HepG2 (cell line): ENCODE results near the gene STRN4.

Experiments used
- ELF3 ChIP-seq: IDR thresholded peaks from 2 replicates; pipeline ENCODE4 v1.6.1; 2016; ENCODE audit warnings: missing genetic modification reagents, missing compliant biosample characterization
- ESRRA ChIP-seq: sonication (generic); formaldehyde crosslinking; IDR thresholded peaks from 2 replicates; pipeline ENCODE4 v1.5.1; 2020; ENCODE audit warnings: mild to moderate bottlenecking, low read depth, missing genetic modification reagents
- NFYB ChIP-seq: sonication (generic); formaldehyde crosslinking; IDR thresholded peaks from 2 replicates; pipeline ENCODE4 v1.4.0; 2020; ENCODE audit warnings: missing genetic modification reagents
- RELA ChIP-seq: sonication (generic); formaldehyde crosslinking; IDR thresholded peaks from 2 replicates; pipeline ENCODE4 v1.4.0; 2020; ENCODE audit warnings: missing genetic modification reagents
- SMC3 ChIP-seq: IDR thresholded peaks from 2 replicates; pipeline ENCODE4 v1.6.1; 2011; ENCODE audit warnings: low read length, improper control_type of control experiment
- SP1 ChIP-seq, 2 experiments: fragments of 450-650 bp in 1 of 2; sonication (generic) in 1 of 2; formaldehyde crosslinking in 1 of 2; IDR thresholded peaks; 2 replicates each; pipeline versions ENCODE4 v1.4.0 to v1.6.1; 2016 to 2020; ENCODE audit warnings: missing genetic modification reagents in 1 of 2
- SP140L ChIP-seq: sonication (generic); formaldehyde crosslinking; IDR thresholded peaks from 2 replicates; pipeline ENCODE4 v1.4.0; 2020; ENCODE audit warnings: missing genetic modification reagents, borderline replicate concordance
- YY1 ChIP-seq: IDR thresholded peaks from 2 replicates; pipeline ENCODE4 v1.6.1; 2011; ENCODE audit warnings: low read length, low read depth, moderate library complexity, mild to moderate bottlenecking; ENCODE audit not compliant: insufficient read depth, insufficient replicate concordance
- ZNF24 ChIP-seq: fragments of 450-650 bp; IDR thresholded peaks from 2 replicates; pipeline ENCODE4 v1.6.1; 2017; ENCODE audit warnings: antibody characterized with exemption, mild to moderate bottlenecking
- ZNF446 ChIP-seq: sonication (generic); formaldehyde crosslinking; IDR thresholded peaks from 2 replicates; pipeline ENCODE4 v1.5.0; 2020; ENCODE audit warnings: mild to moderate bottlenecking, missing genetic modification reagents
- TF ChIP-seq, protein P1 (sequence below): sonication (generic); formaldehyde crosslinking; IDR thresholded peaks from 2 replicates; pipeline ENCODE4 v1.4.0; 2020; ENCODE audit warnings: missing genetic modification reagents
- TF ChIP-seq, protein P2 (sequence below): sonication (generic); formaldehyde crosslinking; IDR thresholded peaks from 2 replicates; pipeline ENCODE4 v1.5.0; 2020; ENCODE audit warnings: mild to moderate bottlenecking, missing genetic modification reagents, moderate library complexity

DNA sequence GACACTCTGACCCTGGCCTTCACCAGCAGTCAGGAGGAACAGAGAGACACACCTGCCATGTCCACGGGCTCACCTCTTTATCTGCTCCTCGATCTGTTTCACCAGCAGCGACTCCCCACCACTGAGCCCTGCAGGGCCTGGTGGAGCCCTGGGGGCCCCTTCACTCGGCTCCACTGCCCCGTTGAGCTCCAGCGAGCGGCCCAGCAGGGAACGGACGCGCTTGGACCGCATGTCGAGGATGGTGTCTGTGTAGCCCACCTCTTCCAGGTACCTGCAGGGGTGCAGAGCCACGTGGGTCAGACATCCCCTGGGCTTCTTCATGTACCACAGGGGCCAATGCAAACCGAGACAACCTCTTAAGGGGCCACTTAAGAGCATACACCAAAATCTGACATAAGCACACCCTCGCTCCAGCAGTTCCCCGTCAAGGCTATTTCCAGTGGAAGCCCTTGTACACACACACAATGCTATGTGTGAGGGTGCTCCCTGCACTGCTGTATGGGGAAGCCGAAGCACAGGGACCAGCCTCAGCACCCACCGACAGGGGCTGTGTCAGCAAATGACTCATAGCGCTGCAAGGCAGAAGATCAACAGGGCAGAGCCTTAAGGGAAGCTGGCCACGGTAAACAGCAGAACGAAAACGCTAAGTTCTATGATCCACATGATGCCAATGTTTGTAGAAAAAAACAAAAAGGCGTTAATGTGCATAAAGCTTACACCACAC is 13.1 kb downstream of the STRN4 start:
- TF ChIP-seq SP1 (IDR thresholded peaks at IDR 0.05), result no peak
- TF ChIP-seq SP1 (CRISPR knock-in tag; IDR thresholded peaks at IDR 0.05), result no peak
- no peak for TF ChIP-seq ZNF446 (CRISPR knock-in tag)
- TF ChIP-seq, protein P1, sequence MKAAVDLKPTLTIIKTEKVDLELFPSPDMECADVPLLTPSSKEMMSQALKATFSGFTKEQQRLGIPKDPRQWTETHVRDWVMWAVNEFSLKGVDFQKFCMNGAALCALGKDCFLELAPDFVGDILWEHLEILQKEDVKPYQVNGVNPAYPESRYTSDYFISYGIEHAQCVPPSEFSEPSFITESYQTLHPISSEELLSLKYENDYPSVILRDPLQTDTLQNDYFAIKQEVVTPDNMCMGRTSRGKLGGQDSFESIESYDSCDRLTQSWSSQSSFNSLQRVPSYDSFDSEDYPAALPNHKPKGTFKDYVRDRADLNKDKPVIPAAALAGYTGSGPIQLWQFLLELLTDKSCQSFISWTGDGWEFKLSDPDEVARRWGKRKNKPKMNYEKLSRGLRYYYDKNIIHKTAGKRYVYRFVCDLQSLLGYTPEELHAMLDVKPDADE (CRISPR knock-in tag), result no peak
- TF ChIP-seq SMC3, result no peak
- TF ChIP-seq SP140L (CRISPR knock-in tag), result no peak
- TF ChIP-seq ELF3 (CRISPR knock-in tag), result no peak
- no peak for TF ChIP-seq ESRRA (CRISPR knock-in tag)
- TF ChIP-seq, protein P2, sequence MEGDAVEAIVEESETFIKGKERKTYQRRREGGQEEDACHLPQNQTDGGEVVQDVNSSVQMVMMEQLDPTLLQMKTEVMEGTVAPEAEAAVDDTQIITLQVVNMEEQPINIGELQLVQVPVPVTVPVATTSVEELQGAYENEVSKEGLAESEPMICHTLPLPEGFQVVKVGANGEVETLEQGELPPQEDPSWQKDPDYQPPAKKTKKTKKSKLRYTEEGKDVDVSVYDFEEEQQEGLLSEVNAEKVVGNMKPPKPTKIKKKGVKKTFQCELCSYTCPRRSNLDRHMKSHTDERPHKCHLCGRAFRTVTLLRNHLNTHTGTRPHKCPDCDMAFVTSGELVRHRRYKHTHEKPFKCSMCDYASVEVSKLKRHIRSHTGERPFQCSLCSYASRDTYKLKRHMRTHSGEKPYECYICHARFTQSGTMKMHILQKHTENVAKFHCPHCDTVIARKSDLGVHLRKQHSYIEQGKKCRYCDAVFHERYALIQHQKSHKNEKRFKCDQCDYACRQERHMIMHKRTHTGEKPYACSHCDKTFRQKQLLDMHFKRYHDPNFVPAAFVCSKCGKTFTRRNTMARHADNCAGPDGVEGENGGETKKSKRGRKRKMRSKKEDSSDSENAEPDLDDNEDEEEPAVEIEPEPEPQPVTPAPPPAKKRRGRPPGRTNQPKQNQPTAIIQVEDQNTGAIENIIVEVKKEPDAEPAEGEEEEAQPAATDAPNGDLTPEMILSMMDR (CRISPR knock-in tag), result no peak
- no peak for TF ChIP-seq RELA
- TF ChIP-seq NFYB (CRISPR knock-in tag), result no peak
- TF ChIP-seq YY1, result no peak
- TF ChIP-seq ZNF24, result no peak
